Adrenal gland (tissue), 5 donors: ENCODE data around the gene CHL1.

Source experiments
- POLR2A ChIP-seq, 2 donors: fragments of 450-650 bp; IDR thresholded peaks; one replicate each; pipeline ENCODE4 v1.6.1; 2017; ENCODE audit warnings: antibody characterized with exemption in 2 of 2, mild to moderate bottlenecking in 2 of 2, moderate library complexity in 1 of 2
- TF ChIP-seq, protein P1 (sequence below), 6 experiments: fragments of 450-650 bp in 4 of 6; fragments of 200-600 bp in 2 of 6; sonication (generic) in 1 of 6; IDR thresholded peaks; 1 replicate in 5 of 6; 2 replicates in 1 of 6; pipeline versions ENCODE4 v1.5.1 to v1.8.0; 2016 to 2021; ENCODE audit warnings: antibody characterized with exemption in 6 of 6, mild to moderate bottlenecking in 2 of 6, moderate library complexity in 1 of 6
- donor health status: DM: no; HTN: no; CAD: no.

- TF ChIP-seq, protein P1, sequence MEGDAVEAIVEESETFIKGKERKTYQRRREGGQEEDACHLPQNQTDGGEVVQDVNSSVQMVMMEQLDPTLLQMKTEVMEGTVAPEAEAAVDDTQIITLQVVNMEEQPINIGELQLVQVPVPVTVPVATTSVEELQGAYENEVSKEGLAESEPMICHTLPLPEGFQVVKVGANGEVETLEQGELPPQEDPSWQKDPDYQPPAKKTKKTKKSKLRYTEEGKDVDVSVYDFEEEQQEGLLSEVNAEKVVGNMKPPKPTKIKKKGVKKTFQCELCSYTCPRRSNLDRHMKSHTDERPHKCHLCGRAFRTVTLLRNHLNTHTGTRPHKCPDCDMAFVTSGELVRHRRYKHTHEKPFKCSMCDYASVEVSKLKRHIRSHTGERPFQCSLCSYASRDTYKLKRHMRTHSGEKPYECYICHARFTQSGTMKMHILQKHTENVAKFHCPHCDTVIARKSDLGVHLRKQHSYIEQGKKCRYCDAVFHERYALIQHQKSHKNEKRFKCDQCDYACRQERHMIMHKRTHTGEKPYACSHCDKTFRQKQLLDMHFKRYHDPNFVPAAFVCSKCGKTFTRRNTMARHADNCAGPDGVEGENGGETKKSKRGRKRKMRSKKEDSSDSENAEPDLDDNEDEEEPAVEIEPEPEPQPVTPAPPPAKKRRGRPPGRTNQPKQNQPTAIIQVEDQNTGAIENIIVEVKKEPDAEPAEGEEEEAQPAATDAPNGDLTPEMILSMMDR (IDR thresholded peaks at IDR 0.05), result no peak
- no peak for TF ChIP-seq POLR2A (IDR thresholded peaks at IDR 0.05)
Observed at GRCh38 chr3:331881-332280, 135.3 kb downstream of the CHL1 start.
